ENCODE measurements around the gene ALDH1L2. TPM values are rescaled to one million over a fixed set of nuclear protein-coding genes. Genes with fewer than 3 reads are reported as not detected.
A peak's percentile ranks its signal among the peaks of the same experiment; 100 is the strongest.

The ALDH1L2 gene
- total RNA-seq, 1 donor from 2014 or later, result 9.7 TPM

DNA sequence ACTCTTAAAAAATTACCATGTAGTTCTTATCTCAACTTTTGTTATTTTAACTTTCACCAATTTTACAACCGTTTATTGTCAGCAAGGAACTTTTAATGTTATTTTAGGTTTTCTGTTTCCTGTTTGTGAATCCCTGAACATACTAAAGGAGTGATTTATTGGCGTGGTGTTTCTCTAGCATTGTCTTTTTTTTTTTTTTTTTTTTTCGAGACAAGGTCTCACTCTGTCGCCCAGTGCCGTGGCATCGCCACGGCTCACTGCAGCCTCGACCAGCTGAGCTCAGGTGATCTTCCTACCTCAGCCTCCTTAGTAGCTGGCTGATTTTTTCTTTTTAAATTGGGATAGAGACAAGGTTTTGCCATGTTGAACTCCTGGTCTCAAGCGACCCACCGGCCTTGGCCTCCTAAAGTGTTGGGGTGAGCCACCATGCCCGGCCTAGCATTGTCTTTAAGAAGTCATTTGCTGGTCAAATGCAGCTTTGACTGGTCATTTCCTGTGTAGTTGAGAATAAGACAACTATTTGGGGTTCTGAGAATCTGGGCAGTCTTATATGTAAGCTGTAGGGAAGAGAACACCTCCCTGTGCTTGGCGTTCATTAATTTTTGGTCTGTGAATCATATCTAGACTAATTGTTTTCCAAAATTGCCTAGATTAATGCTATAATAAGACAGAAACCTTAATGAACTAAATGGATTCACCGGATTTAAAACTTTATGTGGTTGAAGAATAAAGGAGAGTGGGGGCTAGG is 25.4 kb upstream of the ALDH1L2 start:
- Histone ChIP-seq H3K27me3 (ENCODE audit: low read depth) (no peaks in the 10 kb centered on the region), H3K27ac (peak overlapping the region; percentile 98), H3K9me3 (no peaks in the 10 kb centered on the region), H3K36me3 (peaks cover 27% of the 10 kb centered on the region), H3K4me3 (peak overlapping the region; percentile 89), H3K4me1 (peaks cover 41% of the 10 kb centered on the region)
- DNase-seq (no peak), ATAC-seq (no peak)
- no peak for TF ChIP-seq CTCF (IDR thresholded peaks at IDR 0.05)
- intact Hi-C loops (cut with DNase I), result no loop called here

DNA sequence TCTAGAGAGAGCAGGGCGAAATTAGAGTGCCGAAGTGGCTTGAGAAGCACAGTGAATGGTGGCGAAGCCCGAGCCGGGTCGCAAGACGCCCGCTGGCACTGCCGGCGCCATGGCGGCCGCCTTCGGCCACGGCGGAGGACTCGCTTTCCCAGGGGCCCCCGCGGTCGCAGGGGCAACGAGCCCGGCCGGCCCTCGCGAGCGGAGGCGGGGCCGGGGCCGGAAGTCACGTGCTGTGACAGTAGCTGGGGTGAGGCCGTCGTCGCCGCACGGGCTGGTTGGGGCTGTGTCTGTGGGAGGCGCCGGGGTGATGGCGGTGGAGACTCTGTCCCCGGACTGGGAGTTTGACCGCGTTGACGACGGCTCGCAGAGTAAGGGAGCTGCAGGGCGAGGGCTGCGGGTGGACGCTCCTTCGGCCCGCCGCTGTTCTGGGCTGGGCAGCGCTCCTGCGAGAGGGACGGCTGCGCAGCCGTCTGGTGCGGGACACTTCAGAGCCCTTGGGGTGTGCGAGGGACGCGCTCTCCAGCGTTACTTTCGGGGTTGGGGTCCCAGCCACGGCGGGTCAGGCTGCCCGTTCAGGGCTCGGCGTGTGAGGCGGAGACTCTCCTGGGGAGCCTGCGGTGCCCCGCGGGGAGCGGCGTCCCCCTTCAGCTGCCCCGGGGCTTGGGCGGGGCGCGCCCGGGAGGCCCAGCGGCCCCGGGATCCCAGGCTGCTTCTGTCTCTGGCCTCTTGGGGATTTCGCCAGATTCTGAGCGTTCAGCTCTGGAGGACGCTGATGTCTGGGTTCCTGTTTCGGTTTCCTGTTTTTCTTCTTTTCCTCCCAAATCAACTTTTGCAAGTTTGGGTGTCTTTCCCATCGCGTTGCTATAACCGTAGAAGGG is 23.5 kb upstream of the ALDH1L2 start, which contains the start of gene WASHC4:
TSS of gene WASHC4 (plus strand) at position 238 of the 878 bp plus-strand sequence. CDS start at position 308, 70 bp downstream.
- H3K36me3 ChIP-seq, result peaks cover 12% of the 10 kb centered on the region
- DNase-seq (peak; percentile 97), ATAC-seq (peak; percentile 100)
- peak within 1 kb of the TSS; percentile 89 for H3K4me3 ChIP-seq
- peaks cover 41% of the 10 kb centered on the region for H3K4me1 ChIP-seq
- peak within 1 kb of the TSS; percentile 98 for H3K27ac ChIP-seq
- intact Hi-C loops (cut with DNase I), result no loop called here
- TF ChIP-seq CTCF (IDR thresholded peaks at IDR 0.05), result no peak
- H3K9me3 ChIP-seq, result no peaks in the 10 kb centered on the region
- H3K27me3 ChIP-seq (ENCODE audit: low read depth), result no peaks in the 10 kb centered on the region

- Histone ChIP-seq H3K36me3 (peaks cover 7% of the 10 kb centered on the region), H3K9me3 (no peaks in the 10 kb centered on the region), H3K27me3 (ENCODE audit: low read depth) (no peaks in the 10 kb centered on the region), H3K27ac (peak overlapping the region; percentile 98), H3K4me3 (peak overlapping the region; percentile 89), H3K4me1 (peaks cover 37% of the 10 kb centered on the region)
- ATAC-seq, result peak; percentile 54 to 58
- DNase-seq, result no peak
- no peak for TF ChIP-seq CTCF (IDR thresholded peaks at IDR 0.05)
- intact Hi-C loops (cut with DNase I), result no loop called here
Observed at GRCh38 chr12:105107171-105107493, 22.9 kb upstream of the ALDH1L2 start.

- ATAC-seq (no peak), DNase-seq (no peak)
- H3K9me3 ChIP-seq, result no peaks in the 10 kb centered on the region
- peaks cover 32% of the 10 kb centered on the region for H3K4me1 ChIP-seq
- H3K36me3 ChIP-seq, result peaks cover 2% of the 10 kb centered on the region
- intact Hi-C loops (cut with DNase I), result no loop called here
- peak overlapping the region; percentile 89 for H3K4me3 ChIP-seq
- H3K27ac ChIP-seq, result no peak overlapping the region
- no peaks in the 10 kb centered on the region for H3K27me3 ChIP-seq (ENCODE audit: low read depth)
- TF ChIP-seq CTCF (IDR thresholded peaks at IDR 0.05), result no peak
Observed at GRCh38 chr12:105106621-105107020, 22.4 kb upstream of the ALDH1L2 start.

- peaks cover 13% of the 10 kb centered on the region for H3K4me1 ChIP-seq
- intact Hi-C loops (cut with DNase I), result no loop called here
- no peaks in the 10 kb centered on the region for H3K36me3 ChIP-seq
- H3K9me3 ChIP-seq, result no peaks in the 10 kb centered on the region
- H3K27me3 ChIP-seq (ENCODE audit: low read depth), result no peaks in the 10 kb centered on the region
- DNase-seq, result no peak
- TF ChIP-seq CTCF (IDR thresholded peaks at IDR 0.05), result no peak
- H3K4me3 ChIP-seq, result no peak overlapping the region
- no peak overlapping the region for H3K27ac ChIP-seq
- no peak for ATAC-seq
Observed at GRCh38 chr12:105104762-105105161, 20.5 kb upstream of the ALDH1L2 start.
